Skeletal muscle tissue (tissue), 4 donors: ENCODE measurements around the gene MMS19. TPM values are rescaled to one million over a fixed set of nuclear protein-coding genes. Genes with fewer than 3 reads are reported as not detected.
"Not testable (repeated sequence)": the region's sequence is repeated elsewhere in the genome, so short reads cannot be mapped to it uniquely, and the experiment has no call there.

Experiments used
- H3K27ac ChIP-seq: one replicate; pipeline ENCODE4 v1.7.0; 2013; ENCODE audit warnings: mild to moderate bottlenecking, low read depth, low read length, inconsistent platforms
- H3K27me3 ChIP-seq, 3 donors: one replicate each; pipeline ENCODE4 v1.7.0; 2013; ENCODE audit warnings: low read length in 3 of 3; ENCODE audit not compliant: control insufficient read depth in 3 of 3, insufficient read depth in 3 of 3
- H3K36me3 ChIP-seq, 3 donors: one replicate each; pipeline ENCODE4 v1.7.0; 2013; ENCODE audit warnings: low read length in 3 of 3; ENCODE audit not compliant: control insufficient read depth in 3 of 3, insufficient read depth in 3 of 3
- H3K4me1 ChIP-seq, 3 donors: one replicate each; pipeline ENCODE4 v1.7.0; 2013; ENCODE audit warnings: low read length in 3 of 3, mild to moderate bottlenecking in 3 of 3; ENCODE audit not compliant: control insufficient read depth in 3 of 3, insufficient read depth in 3 of 3
- H3K4me3 ChIP-seq, 3 donors: one replicate each; pipeline ENCODE4 v1.7.0; 2013; ENCODE audit warnings: low read length in 3 of 3
- H3K9ac ChIP-seq, 3 donors: one replicate each; pipeline ENCODE4 v1.7.0; 2013; ENCODE audit warnings: low read length in 3 of 3, mild to moderate bottlenecking in 3 of 3, moderate library complexity in 2 of 3, low read depth in 1 of 3
- H3K9me3 ChIP-seq, 3 donors: one replicate each; pipeline ENCODE4 v1.7.0; 2013; ENCODE audit warnings: low read length in 3 of 3; ENCODE audit not compliant: control insufficient read depth in 3 of 3
- total RNA-seq: library from RNA; depleted of rRNA; stranded (reverse); fragments of >200 nt; gene quantifications from one replicate; pipeline ENCODE4 v1.2.3, GENCODE V29; 2014
- donor health status: Osteomylitis.

MMS19 gene
- total RNA-seq, 1 donor from 2014 or later, result 47.0 TPM

DNA sequence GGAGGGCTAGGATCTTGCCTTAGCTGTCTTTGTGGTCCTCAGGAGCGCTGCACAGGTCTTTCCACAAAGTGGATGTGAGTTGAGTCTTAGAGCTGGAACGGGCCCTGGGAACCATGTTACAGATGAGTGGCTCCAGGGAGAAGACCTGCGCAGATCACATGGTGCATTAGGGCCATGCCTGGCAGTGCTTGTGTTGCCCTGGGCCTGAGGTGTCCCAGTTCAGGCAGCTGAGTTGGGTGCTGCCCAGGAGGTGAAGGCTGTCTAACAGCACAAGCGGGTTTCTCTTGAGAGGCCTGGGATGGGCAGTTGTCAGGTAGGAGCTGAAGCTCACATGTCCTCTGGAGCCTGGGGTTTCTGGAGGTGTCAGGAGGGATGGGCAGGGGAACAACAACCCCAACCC, 40.6 kb upstream of the MMS19 start:
- Histone ChIP-seq H3K36me3 (no peaks in the 10 kb centered on the region), H3K4me1 (peaks cover 34 to 62% (median 43%) of the 10 kb centered on the region in 3 donors), H3K9me3 (no peaks in the 10 kb centered on the region), H3K27me3 (no peaks in the 10 kb centered on the region), H3K9ac (no peak overlapping the region), H3K4me3 (no peak overlapping the region), H3K27ac (no peak overlapping the region)

DNA sequence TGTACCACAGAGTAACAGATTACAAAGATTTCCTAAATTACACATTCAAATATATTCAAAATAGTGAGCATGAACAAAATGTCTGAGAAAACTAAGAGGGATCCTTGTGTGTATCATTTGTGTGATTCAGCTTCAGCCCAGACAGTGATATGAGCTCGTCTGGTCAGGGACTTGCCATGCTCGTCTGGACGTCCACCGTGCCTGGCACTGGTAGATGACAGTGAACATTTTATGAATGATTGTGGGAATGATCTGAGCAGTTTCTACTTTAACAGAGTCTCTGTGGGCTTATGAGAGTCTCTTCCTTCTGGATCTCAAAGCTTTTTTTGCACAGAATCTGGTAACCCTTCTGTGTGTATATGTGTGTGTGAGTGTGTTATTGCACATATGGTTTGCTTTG, 40.2 kb upstream of the MMS19 start:
- no peaks in the 10 kb centered on the region for H3K36me3 ChIP-seq
- peaks cover 31 to 58% (median 39%) of the 10 kb centered on the region in 3 donors for H3K4me1 ChIP-seq
- H3K4me3 ChIP-seq, result no peak overlapping the region
- no peaks in the 10 kb centered on the region for H3K9me3 ChIP-seq
- no peaks in the 10 kb centered on the region for H3K27me3 ChIP-seq
- H3K27ac ChIP-seq, result no peak overlapping the region
- no peak overlapping the region for H3K9ac ChIP-seq

DNA sequence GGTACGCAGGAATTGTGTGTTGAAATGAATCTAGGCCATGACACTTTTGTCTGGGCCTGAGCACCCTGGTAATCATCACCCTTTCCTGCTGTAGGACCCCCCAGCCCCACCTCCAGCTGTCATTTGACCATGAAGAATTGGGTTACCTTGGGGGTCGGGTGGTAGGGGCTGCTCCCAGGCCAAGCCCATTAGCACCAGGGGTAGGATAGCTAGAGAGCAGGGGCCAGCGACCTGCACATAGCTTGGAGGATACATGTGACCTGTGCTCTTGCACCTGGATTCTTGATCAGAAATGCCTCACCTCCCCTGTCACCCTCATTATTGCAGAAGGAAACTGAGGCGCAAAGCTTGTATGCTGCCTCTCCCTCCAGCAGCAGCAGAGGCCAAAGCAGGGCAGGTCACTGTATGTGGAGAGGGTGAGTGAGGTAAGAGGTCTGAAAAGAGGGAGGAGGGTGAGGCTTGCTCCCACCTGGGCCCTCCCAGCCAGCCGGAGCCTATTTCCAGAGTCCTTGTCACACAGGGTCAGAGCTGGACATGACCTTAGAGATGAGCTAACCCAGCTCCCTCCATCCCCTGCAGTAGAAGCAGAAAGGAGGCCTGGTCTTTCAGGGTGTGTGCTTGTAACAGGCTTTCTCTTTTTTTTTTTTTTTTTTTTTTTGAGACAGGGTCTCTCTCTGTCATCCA, 39.1 kb upstream of the MMS19 start:
- H3K27me3 ChIP-seq, result no peaks in the 10 kb centered on the region
- no peak overlapping the region for H3K9ac ChIP-seq
- H3K36me3 ChIP-seq, result no peaks in the 10 kb centered on the region
- H3K27ac ChIP-seq, result no peak overlapping the region
- no peak overlapping the region for H3K4me3 ChIP-seq
- no peaks in the 10 kb centered on the region for H3K9me3 ChIP-seq
- H3K4me1 ChIP-seq, result peaks cover 24 to 56% (median 36%) of the 10 kb centered on the region in 3 donors

DNA sequence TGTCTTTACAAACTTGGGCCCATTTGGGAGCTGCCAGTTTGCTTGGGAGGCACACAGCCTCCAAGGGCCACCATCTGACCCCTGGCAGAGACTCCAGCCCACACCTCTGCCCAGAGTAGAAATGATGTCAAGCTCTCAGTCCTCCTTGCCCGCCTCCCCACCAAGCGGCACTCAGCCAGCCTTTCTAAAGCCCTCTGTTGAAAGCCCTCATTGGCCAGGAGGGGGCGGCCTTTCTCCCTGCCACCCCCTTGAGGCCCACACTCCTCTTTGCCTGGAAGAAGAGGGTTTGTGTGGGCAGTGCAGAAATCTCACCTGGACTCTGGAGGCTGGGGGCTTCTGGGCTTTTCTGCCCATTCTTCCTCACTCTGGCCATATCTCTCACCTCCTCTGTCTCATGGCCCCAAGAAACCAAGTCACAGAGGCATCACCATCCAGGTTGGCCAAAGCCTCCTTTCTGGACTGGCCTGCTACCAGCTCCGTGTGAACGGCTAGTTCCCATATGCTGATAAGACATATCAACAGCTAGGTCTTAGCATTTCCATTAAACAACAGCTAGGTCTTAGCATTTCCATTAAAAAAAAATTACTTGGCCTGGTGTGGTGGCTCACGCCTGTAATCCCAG, 36.6 kb upstream of the MMS19 start:
- H3K27me3 ChIP-seq, result no peaks in the 10 kb centered on the region
- no peaks in the 10 kb centered on the region for H3K9me3 ChIP-seq
- H3K4me1 ChIP-seq, result peaks cover 8 to 33% (median 19%) of the 10 kb centered on the region in 3 donors
- no peaks in the 10 kb centered on the region for H3K36me3 ChIP-seq
- H3K9ac ChIP-seq, result no peak overlapping the region
- H3K27ac ChIP-seq, result no peak overlapping the region
- H3K4me3 ChIP-seq, result no peak overlapping the region

DNA sequence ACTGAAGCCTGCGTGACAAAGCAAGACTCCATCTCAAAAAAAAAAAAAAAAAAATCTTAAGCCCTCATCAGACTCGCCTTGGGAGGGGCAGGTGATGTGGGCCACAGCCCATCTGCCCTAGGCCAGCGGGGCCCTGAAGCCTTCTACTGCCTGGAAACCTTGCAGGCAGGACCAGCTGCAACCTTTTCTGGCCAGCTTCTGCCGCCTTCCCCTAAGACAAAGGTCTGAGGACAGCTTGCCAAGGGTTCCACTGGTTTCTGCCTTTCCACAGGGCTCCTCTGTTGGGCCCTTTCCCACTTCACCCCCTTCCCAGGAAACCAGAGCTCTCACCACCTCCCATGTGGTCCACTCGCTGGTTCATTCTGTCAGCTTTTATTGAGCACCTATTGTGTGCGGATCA, 35.7 kb upstream of the MMS19 start:
- Histone ChIP-seq H3K9me3 (no peaks in the 10 kb centered on the region), H3K27me3 (no peaks in the 10 kb centered on the region), H3K27ac (no peak overlapping the region), H3K36me3 (no peaks in the 10 kb centered on the region), H3K4me3 (no peak overlapping the region), H3K9ac (no peak overlapping the region), H3K4me1 (peaks cover 8 to 27% (median 15%) of the 10 kb centered on the region in 3 donors)

DNA sequence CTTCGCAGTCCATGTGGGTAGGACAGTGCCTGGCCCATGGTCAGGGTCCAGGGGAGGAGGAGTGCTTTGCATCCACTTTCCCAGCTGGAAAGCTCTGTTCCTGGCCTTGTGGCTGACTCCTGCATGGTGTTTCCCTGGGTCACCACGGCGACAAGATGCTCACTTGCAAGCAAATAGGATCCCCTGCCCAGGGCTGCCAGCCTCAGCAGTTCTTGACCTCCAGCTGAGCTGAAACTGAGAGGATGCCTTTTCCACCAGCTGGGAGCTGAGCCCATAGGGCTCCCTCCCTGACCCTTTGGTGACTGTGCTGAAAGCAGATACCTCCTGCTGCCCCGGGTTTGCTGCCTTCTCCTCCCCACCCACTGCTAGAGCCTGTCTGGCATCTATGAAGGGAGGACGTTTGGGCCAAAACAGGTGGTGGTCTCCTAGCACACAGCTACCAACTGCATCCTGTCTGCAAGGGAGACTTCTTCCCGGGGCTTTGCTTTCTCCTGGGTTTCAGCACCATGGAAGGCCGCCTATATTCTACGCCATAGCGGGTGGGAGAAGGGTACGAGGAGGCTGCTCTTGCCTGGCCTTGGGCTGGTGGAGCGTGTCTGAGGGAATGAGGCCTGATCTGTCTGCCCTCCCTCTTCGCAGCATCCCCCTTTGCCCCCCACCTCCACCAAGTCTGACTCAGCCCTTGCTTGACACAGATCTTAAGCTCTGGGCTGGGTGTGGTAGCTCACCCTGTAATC, 34.9 kb upstream of the MMS19 start:
- Histone ChIP-seq H3K27ac (peak overlapping the region; percentile 60), H3K4me3 (no peak overlapping the region), H3K27me3 (no peaks in the 10 kb centered on the region), H3K9me3 (no peaks in the 10 kb centered on the region), H3K9ac (peak overlapping the region in 1 of 3 donors; percentile 16), H3K36me3 (no peaks in the 10 kb centered on the region), H3K4me1 (peaks cover 8 to 21% (median 10%) of the 10 kb centered on the region in 3 donors)

DNA sequence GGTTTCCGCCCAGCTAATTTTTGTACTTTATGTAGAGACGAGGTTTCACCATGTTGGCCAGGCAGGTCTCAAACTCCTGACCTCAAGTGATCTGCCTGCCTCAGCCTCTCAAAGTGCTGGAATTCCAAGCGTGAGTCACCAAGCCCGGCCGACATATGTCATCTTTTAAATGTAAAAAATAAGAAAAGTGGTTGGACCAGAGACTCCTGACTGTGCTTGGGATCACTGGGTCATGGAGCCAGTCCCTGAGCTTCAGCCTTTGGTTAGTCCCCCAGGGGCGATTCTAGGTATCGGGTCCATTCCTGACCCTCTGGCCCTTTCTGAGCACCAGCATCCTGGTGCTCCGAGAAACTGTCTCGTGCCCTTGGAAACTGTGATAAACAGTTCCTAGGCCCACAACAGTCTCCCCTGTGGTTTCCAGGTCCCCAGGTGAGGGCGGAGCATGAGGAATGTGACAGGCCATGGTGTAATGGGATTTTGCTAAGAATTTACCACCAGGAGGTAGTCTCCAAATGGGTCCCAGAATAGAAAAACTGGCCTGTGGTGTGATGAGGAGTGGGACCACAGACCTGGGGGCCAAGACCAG, 33.3 kb upstream of the MMS19 start:
- H3K9ac ChIP-seq, result no peak overlapping the region
- no peaks in the 10 kb centered on the region for H3K27me3 ChIP-seq
- peaks cover 8 to 21% (median 10%) of the 10 kb centered on the region in 3 donors for H3K4me1 ChIP-seq
- H3K9me3 ChIP-seq, result no peaks in the 10 kb centered on the region
- no peak overlapping the region for H3K4me3 ChIP-seq
- H3K36me3 ChIP-seq, result no peaks in the 10 kb centered on the region
- H3K27ac ChIP-seq, result no peak overlapping the region

DNA sequence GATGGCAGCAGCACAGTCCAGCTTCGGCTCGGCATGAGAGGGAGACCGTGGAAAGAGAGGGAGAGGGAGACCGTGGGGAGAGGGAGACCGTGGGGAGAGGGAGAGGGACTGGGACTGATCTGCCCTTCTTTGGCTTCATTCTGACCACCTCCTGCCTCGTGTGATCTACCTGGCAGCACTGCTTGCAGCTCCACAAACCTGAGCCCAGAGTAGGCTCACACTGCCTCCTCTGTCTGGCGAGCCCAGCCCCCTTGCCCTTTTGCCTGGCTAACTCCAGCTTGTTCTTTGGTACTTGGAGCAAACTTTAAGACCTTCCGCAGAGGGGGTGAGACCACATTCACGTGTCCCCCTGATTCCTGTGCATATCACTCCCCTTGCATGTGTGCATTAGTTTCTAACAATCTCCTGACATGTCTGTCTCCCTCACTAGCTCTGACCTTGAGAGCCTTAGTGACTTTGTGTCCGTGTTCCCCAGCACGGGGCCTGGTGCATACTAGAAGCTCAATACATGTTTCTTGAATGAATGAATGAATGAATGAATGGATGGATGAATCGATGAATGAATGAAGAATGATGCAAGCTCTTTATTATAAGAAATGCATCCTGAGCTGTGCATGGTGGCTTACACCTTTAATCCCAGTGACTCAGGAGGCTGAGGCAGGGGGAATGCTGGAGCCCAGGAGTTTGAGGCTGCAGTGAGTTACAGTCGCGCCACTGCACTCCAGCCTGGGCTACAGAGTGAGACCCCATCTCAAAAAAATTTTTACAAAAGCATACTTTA, 31.7 kb upstream of the MMS19 start:
- no peaks in the 10 kb centered on the region for H3K9me3 ChIP-seq
- peaks cover 9 to 27% (median 19%) of the 10 kb centered on the region in 3 donors for H3K4me1 ChIP-seq
- no peak overlapping the region for H3K4me3 ChIP-seq
- H3K27me3 ChIP-seq, result no peaks in the 10 kb centered on the region
- no peak overlapping the region for H3K9ac ChIP-seq
- H3K36me3 ChIP-seq, result no peaks in the 10 kb centered on the region
- no peak overlapping the region for H3K27ac ChIP-seq

DNA sequence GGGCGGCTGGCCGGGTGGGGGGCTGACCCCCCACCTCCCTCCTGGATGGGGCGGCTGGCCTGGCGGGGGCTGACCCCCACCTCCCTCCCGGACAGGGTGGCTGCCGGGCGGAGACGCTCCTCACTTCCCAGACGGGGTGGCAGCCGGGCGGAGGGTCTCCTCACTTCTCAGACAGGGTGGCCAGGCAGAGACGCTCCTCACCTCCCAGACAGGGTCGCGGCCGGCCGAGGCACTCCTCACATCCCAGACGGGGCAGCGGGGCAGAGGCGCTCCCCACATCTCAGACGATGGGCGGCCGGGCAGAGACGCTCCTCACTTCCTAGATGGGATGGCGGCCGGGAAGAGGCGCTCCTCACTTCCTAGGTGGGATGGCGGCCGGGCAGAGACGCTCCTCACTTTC, 30.7 kb upstream of the MMS19 start:
- H3K27me3 ChIP-seq, H3K4me3 ChIP-seq, H3K9ac ChIP-seq, H3K9me3 ChIP-seq, H3K36me3 ChIP-seq, H3K27ac ChIP-seq: not testable (repeated sequence)
- H3K4me1 ChIP-seq, result peaks cover 8 to 24% (median 16%) of the 10 kb centered on the region in 3 donors
